ENCODE results near the gene DGLUCY.

The DGLUCY gene

DNA sequence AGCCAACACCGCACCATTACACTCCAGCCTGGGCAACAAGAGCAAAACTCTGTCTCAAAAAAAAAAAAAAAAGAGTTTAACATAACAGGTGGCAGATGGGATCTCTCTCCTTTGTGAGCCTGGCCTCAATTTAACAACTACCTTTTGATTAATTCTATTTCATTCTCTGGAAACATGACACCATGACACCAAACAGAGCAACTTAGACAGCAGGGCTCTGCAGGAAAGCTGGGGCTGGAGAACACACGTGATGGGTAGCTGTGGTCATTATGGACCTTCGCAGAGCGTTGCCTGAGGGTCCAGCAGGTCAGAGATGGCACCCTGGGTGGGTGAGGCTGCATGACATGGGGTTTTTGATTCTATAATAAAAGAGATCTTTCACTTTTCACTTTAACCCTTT lies 1.7 kb upstream of the DGLUCY start:
- Histone ChIP-seq H2BK120ac (ENCODE audit: low read depth, low read length) (no peak overlapping the region), H4K5ac (ENCODE audit: low read length) (no peak overlapping the region), H3K4me3 (ENCODE audit: low read length) (no peak overlapping the region), H2BK15ac (replicated peaks; ENCODE audit: low read depth) (no peak overlapping the region), H3K4me2 (ENCODE audit: low read length) (no peak overlapping the region), H3K27ac (ENCODE audit: low read depth, low read length) (no peak overlapping the region), H3K79me1 (ENCODE audit: low read length) (no peaks in the 10 kb centered on the region), H3K36me3 (ENCODE audit: control insufficient read depth, insufficient read depth, low read length) (no peaks in the 10 kb centered on the region), H3K4ac (ENCODE audit: low read depth, low read length) (no peak overlapping the region), H3K56ac (ENCODE audit: low read length) (no peak overlapping the region), H3K4me1 (ENCODE audit: control insufficient read depth, low read depth, low read length) (peaks cover 1% of the 10 kb centered on the region), H3K79me2 (ENCODE audit: control insufficient read depth, insufficient read depth, low read length) (no peaks in the 10 kb centered on the region), H3K27me3 (ENCODE audit: insufficient read depth, low read length, poor library complexity) (no peaks in the 10 kb centered on the region), H3K18ac (ENCODE audit: low read length) (no peak overlapping the region), H4K8ac (ENCODE audit: low read depth, low read length) (no peak overlapping the region), H3K9ac (ENCODE audit: low read length) (no peak overlapping the region), H2AK5ac (ENCODE audit: low read length) (no peak overlapping the region), H2BK5ac (ENCODE audit: low read length) (no peak overlapping the region), H3K23ac (ENCODE audit: low read length) (no peak overlapping the region)
- DNase-seq, result no peak
- WGBS (ENCODE audit: extremely low coverage, insufficient coverage, low lambda C conversion rate), result no CpG with 5 or more reads among the region's 4 CpGs

DNA sequence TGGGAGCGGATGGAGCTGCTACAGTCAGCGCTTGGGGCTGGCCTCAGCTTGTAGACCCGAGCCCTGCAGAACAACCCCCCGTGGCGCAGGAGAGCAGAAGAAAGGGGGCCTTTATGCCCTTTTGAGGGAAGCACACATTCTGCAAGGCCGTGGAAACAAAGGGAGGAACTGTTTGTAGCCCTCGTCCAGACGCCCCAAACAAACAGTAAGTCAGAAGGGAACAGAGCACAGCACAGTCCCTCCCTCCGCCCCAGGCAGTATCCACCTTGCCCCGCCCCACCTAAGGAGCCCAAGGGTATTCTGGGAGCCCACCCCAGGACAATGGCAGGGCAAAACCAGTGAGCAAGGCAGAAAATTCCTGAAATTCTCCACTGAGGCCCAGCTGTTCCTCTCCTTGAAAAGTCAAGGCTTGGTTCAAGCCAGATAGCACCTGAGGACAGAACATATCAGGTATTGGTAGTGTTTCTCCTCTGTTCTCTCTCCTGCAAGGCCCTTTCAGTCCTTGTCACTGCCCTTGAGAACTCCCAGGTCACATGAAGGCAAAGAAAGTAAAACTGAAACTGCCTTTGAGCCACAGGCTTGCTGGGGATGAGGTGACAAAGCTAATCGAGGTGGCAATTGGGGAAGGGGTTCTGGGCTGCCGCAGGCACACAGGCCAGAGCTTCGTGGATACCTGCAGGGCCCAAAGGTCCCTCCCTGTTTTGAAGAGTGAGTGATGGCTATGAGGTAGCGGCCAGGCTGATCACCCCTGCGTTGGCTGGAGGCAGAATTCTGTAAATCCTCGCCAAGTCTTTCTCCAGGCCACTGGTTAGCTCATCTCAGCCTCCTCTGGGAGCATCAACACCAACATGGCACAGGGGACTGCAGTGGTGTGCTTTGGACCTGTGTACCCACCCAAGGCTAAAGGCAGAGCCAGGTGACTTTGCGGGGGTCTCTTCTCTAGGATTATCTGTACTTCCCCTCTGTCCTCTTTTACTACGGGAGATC lies 499 bp downstream of the DGLUCY start:
- H3K23ac ChIP-seq (ENCODE audit: low read length), result no peak overlapping the region
- WGBS (ENCODE audit: extremely low coverage, insufficient coverage, low lambda C conversion rate), result no CpG with 5 or more reads among the region's 18 CpGs
- no peak overlapping the region for H3K4me3 ChIP-seq (ENCODE audit: low read length)
- no peaks in the 10 kb centered on the region for H3K27me3 ChIP-seq (ENCODE audit: insufficient read depth, low read length, poor library complexity)
- H3K27ac ChIP-seq (ENCODE audit: low read depth, low read length), result peak overlapping the region; percentile 79
- no peak overlapping the region for H4K5ac ChIP-seq (ENCODE audit: low read length)
- peak overlapping the region; percentile 19 for H3K18ac ChIP-seq (ENCODE audit: low read length)
- peak overlapping the region; percentile 16 for H4K8ac ChIP-seq (ENCODE audit: low read depth, low read length)
- peak overlapping the region; percentile 50 for H3K9ac ChIP-seq (ENCODE audit: low read length)
- H3K79me2 ChIP-seq (ENCODE audit: control insufficient read depth, insufficient read depth, low read length), result no peaks in the 10 kb centered on the region
- H3K4me2 ChIP-seq (ENCODE audit: low read length), result peak overlapping the region; percentile 26
- peak overlapping the region; percentile 30 for H2BK5ac ChIP-seq (ENCODE audit: low read length)
- peak overlapping the region; percentile 84 for H3K56ac ChIP-seq (ENCODE audit: low read length)
- peak overlapping the region; percentile 71 for H2AK5ac ChIP-seq (ENCODE audit: low read length)
- no peak overlapping the region for H2BK15ac ChIP-seq (replicated peaks; ENCODE audit: low read depth)
- peak; percentile 97 for DNase-seq
- no peaks in the 10 kb centered on the region for H3K79me1 ChIP-seq (ENCODE audit: low read length)
- peaks cover 1% of the 10 kb centered on the region for H3K4me1 ChIP-seq (ENCODE audit: control insufficient read depth, low read depth, low read length)
- peak overlapping the region; percentile 19 for H2BK120ac ChIP-seq (ENCODE audit: low read depth, low read length)
- H3K4ac ChIP-seq (ENCODE audit: low read depth, low read length), result peak overlapping the region; percentile 18
- no peaks in the 10 kb centered on the region for H3K36me3 ChIP-seq (ENCODE audit: control insufficient read depth, insufficient read depth, low read length)

DNA sequence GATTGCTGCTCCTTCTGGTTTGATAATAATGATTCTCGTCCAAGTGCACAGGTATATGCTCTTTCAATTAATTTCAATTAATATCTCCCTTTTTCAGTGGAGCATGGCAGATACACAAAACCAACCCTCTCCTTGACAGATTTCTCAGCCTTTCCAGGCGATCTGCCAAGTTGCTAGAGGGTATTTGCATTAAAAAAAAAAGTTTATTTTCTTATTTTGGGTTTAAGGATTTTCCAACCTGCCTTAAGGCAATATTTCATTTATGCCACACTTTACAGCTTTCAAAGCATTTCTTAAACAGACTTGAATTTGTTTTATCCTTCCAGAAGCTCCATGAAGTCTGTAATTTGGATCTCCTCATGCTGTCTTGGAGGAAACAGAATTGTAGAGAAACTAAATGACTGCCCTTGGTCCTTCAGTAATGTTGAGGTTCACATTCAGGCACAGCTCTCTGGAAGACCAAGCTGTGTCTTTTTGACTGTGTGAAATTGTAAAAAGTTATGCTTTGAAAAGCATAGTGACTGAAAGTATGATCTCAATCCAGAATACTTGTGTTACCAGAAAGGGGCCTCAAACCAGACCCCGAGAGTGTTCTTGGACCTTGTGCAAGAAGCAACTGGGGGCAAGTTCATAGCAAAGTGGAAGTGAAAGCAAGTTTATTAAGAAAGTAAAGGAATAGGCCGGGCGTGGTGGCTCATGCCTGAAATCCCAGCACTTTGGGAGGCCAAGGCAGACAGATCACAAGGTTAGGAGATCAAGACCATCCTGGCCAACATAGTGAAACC lies 2.3 kb downstream of the DGLUCY start:
- H3K36me3 ChIP-seq (ENCODE audit: control insufficient read depth, insufficient read depth, low read length), result no peaks in the 10 kb centered on the region
- no peak overlapping the region for H4K5ac ChIP-seq (ENCODE audit: low read length)
- no peak overlapping the region for H2AK5ac ChIP-seq (ENCODE audit: low read length)
- no peak overlapping the region for H3K4ac ChIP-seq (ENCODE audit: low read depth, low read length)
- no peak overlapping the region for H3K27ac ChIP-seq (ENCODE audit: low read depth, low read length)
- H3K23ac ChIP-seq (ENCODE audit: low read length), result no peak overlapping the region
- H3K79me1 ChIP-seq (ENCODE audit: low read length), result no peaks in the 10 kb centered on the region
- no CpG with 5 or more reads among the region's 5 CpGs for WGBS (ENCODE audit: extremely low coverage, insufficient coverage, low lambda C conversion rate)
- no peak overlapping the region for H3K4me3 ChIP-seq (ENCODE audit: low read length)
- no peak overlapping the region for H2BK120ac ChIP-seq (ENCODE audit: low read depth, low read length)
- H3K18ac ChIP-seq (ENCODE audit: low read length), result peak overlapping the region; percentile 11
- no peak for DNase-seq
- no peak overlapping the region for H3K9ac ChIP-seq (ENCODE audit: low read length)
- no peaks in the 10 kb centered on the region for H3K27me3 ChIP-seq (ENCODE audit: insufficient read depth, low read length, poor library complexity)
- H2BK5ac ChIP-seq (ENCODE audit: low read length), result no peak overlapping the region
- H4K8ac ChIP-seq (ENCODE audit: low read depth, low read length), result no peak overlapping the region
- no peaks in the 10 kb centered on the region for H3K79me2 ChIP-seq (ENCODE audit: control insufficient read depth, insufficient read depth, low read length)
- peaks cover 1% of the 10 kb centered on the region for H3K4me1 ChIP-seq (ENCODE audit: control insufficient read depth, low read depth, low read length)
- H3K4me2 ChIP-seq (ENCODE audit: low read length), result no peak overlapping the region
- H3K56ac ChIP-seq (ENCODE audit: low read length), result no peak overlapping the region
- no peak overlapping the region for H2BK15ac ChIP-seq (replicated peaks; ENCODE audit: low read depth)

DNA sequence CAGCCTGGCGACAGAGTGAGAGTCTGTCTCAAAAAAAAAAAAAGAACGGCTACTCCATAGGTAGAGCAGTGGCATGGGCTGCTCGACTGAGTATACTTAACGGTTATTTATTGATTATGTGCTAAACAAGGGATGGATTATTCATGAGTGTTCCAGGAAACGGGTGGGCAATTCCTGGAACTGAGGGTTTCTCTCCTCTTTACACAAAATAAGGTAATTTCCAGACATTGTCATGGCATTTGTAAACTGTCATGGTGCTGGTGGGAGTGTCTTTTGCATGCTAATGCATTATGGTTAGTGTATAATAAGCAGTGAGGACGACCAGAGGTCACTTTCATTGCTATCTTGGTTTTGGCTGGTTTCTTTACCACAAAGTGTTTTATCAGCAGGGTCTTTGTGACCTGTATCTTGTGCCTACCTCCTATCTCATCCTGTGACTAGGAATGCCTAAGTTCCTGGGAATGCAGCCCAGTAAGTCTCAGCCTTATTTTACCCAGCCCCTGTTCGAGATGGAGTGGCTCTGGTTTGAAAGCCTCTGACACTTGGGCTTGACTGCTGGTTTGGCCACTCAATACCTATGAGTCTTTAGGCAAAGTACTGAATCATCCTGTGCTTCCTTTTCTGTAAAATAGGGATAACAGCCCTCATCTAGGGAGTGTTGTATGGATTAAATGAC lies 3.2 kb downstream of the DGLUCY start:
- no peaks in the 10 kb centered on the region for H3K79me1 ChIP-seq (ENCODE audit: low read length)
- no peak overlapping the region for H2AK5ac ChIP-seq (ENCODE audit: low read length)
- H2BK5ac ChIP-seq (ENCODE audit: low read length), result no peak overlapping the region
- H4K8ac ChIP-seq (ENCODE audit: low read depth, low read length), result no peak overlapping the region
- no CpG with 5 or more reads among the region's 7 CpGs for WGBS (ENCODE audit: extremely low coverage, insufficient coverage, low lambda C conversion rate)
- H4K5ac ChIP-seq (ENCODE audit: low read length), result no peak overlapping the region
- H3K56ac ChIP-seq (ENCODE audit: low read length), result no peak overlapping the region
- H3K4me3 ChIP-seq (ENCODE audit: low read length), result no peak overlapping the region
- peaks cover 1% of the 10 kb centered on the region for H3K4me1 ChIP-seq (ENCODE audit: control insufficient read depth, low read depth, low read length)
- H3K4me2 ChIP-seq (ENCODE audit: low read length), result no peak overlapping the region
- no peak overlapping the region for H3K18ac ChIP-seq (ENCODE audit: low read length)
- H3K4ac ChIP-seq (ENCODE audit: low read depth, low read length), result no peak overlapping the region
- no peak overlapping the region for H2BK15ac ChIP-seq (replicated peaks; ENCODE audit: low read depth)
- no peaks in the 10 kb centered on the region for H3K79me2 ChIP-seq (ENCODE audit: control insufficient read depth, insufficient read depth, low read length)
- no peaks in the 10 kb centered on the region for H3K27me3 ChIP-seq (ENCODE audit: insufficient read depth, low read length, poor library complexity)
- no peak overlapping the region for H3K27ac ChIP-seq (ENCODE audit: low read depth, low read length)
- H2BK120ac ChIP-seq (ENCODE audit: low read depth, low read length), result no peak overlapping the region
- H3K36me3 ChIP-seq (ENCODE audit: control insufficient read depth, insufficient read depth, low read length), result no peaks in the 10 kb centered on the region
- H3K23ac ChIP-seq (ENCODE audit: low read length), result no peak overlapping the region
- H3K9ac ChIP-seq (ENCODE audit: low read length), result no peak overlapping the region
- DNase-seq, result peak; percentile 48

GRCh38 chr14:91117960-91118359 lies 4.1 kb downstream of the DGLUCY start:
- H3K4me3 ChIP-seq (ENCODE audit: low read length), result no peak overlapping the region
- H3K4me2 ChIP-seq (ENCODE audit: low read length), result no peak overlapping the region
- no peak overlapping the region for H4K8ac ChIP-seq (ENCODE audit: low read depth, low read length)
- no peak overlapping the region for H3K56ac ChIP-seq (ENCODE audit: low read length)
- H3K18ac ChIP-seq (ENCODE audit: low read length), result no peak overlapping the region
- no peak overlapping the region for H2BK15ac ChIP-seq (replicated peaks; ENCODE audit: low read depth)
- no peaks in the 10 kb centered on the region for H3K79me1 ChIP-seq (ENCODE audit: low read length)
- no peak overlapping the region for H2BK5ac ChIP-seq (ENCODE audit: low read length)
- no peak overlapping the region for H3K4ac ChIP-seq (ENCODE audit: low read depth, low read length)
- H3K9ac ChIP-seq (ENCODE audit: low read length), result no peak overlapping the region
- H3K27ac ChIP-seq (ENCODE audit: low read depth, low read length), result no peak overlapping the region
- no peak for DNase-seq
- H3K79me2 ChIP-seq (ENCODE audit: control insufficient read depth, insufficient read depth, low read length), result no peaks in the 10 kb centered on the region
- H3K36me3 ChIP-seq (ENCODE audit: control insufficient read depth, insufficient read depth, low read length), result no peaks in the 10 kb centered on the region
- WGBS (ENCODE audit: extremely low coverage, insufficient coverage, low lambda C conversion rate), result no CpG with 5 or more reads among the region's 5 CpGs
- no peak overlapping the region for H2AK5ac ChIP-seq (ENCODE audit: low read length)
- H2BK120ac ChIP-seq (ENCODE audit: low read depth, low read length), result no peak overlapping the region
- peaks cover 1% of the 10 kb centered on the region for H3K4me1 ChIP-seq (ENCODE audit: control insufficient read depth, low read depth, low read length)
- H3K23ac ChIP-seq (ENCODE audit: low read length), result no peak overlapping the region
- no peak overlapping the region for H4K5ac ChIP-seq (ENCODE audit: low read length)
- no peaks in the 10 kb centered on the region for H3K27me3 ChIP-seq (ENCODE audit: insufficient read depth, low read length, poor library complexity)

All from mesendoderm (in vitro differentiated cells).